GM12878 (cell line): Measurements from ENCODE around the gene RAP1A. TPM values are rescaled to one million over a fixed set of nuclear protein-coding genes. Genes with fewer than 3 reads are reported as not detected.

ENCODE experiments used
- ATAC-seq: fragments of 200-7000 bp; cut with Tn5 transposase; 3 replicates; pipeline ENCODE4 v1.9.1; 2020; ENCODE audit warnings: mild to moderate bottlenecking, moderate library complexity
- BruUV-seq: library from RNA; stranded (reverse); fragments of 400-500 nt; replicated peaks from 2 replicates; lab custom pipeline; 2021; lab: Mats Ljungman, UMichigan
- CTCF ChIA-PET: fragments of 300-600 bp; sonication (Branson Sonifier 250); formaldehyde crosslinking; extraction: SDS; loops from one replicate; lab custom pipeline; 2021; ENCODE audit warnings: inconsistent platforms; lab: Yijun Ruan, JAX
- POLR2A ChIA-PET: fragments of 350-600 bp; formaldehyde crosslinking; extraction: SDS; loops from one replicate; lab custom pipeline; 2021; ENCODE audit warnings: inconsistent platforms; lab: Charles Lee
- RAD21 ChIA-PET: fragments of 300-600 bp; sonication (Branson Sonifier 250); formaldehyde crosslinking; loops from one replicate; lab custom pipeline; 2023; ENCODE audit warnings: antibody characterized with exemption; ENCODE audit not compliant: unreplicated experiment; lab: Charles Lee
- SMC1A ChIA-PET: fragments of 300-600 bp; sonication (Branson Sonifier 250); formaldehyde crosslinking; loops from one replicate; lab custom pipeline; 2023; ENCODE audit not compliant: unreplicated experiment, uncharacterized antibody; lab: Charles Lee
- DNase-seq: peaks from one replicate; pipeline ENCODE4 v3.0.0-alpha.2; 2011; ENCODE audit warnings: low read depth, low spot score
- FAIRE-seq: peaks from 3 replicates; lab custom pipeline; 2011; peaks lifted over from hg19 to GRCh38; lab: Jason Lieb, UNC
- H2AFZ ChIP-seq: 2 replicates; pipeline ENCODE4 v1.6.0; 2011; ENCODE audit warnings: low read depth, low read length, control low read depth; ENCODE audit not compliant: control insufficient read depth
- H3K27ac ChIP-seq: 2 replicates; pipeline ENCODE4 v1.5.1; 2011; ENCODE audit warnings: control low read depth; ENCODE audit not compliant: control insufficient read depth, insufficient read depth
- H3K27me3 ChIP-seq, 2 experiments: replicated peaks in 1 of 2; 2 replicates each; pipeline versions ENCODE4 v1.6.0 to v1.6.1; 2011; ENCODE audit warnings: low read length in 1 of 2; ENCODE audit not compliant: control insufficient read depth in 2 of 2, insufficient read depth in 2 of 2
- H3K36me3 ChIP-seq, 2 experiments: 2 replicates each; pipeline ENCODE4 v1.5.1; 2011; ENCODE audit warnings: low read length in 1 of 2; ENCODE audit not compliant: control insufficient read depth in 2 of 2, insufficient read depth in 2 of 2
- H3K4me1 ChIP-seq: 2 replicates; pipeline ENCODE4 v1.6.1; 2011; ENCODE audit warnings: mild to moderate bottlenecking, low read length, moderate library complexity, mixed read lengths; ENCODE audit not compliant: control insufficient read depth, insufficient read depth
- H3K4me2 ChIP-seq: 2 replicates; pipeline ENCODE4 v1.6.0; 2011; ENCODE audit warnings: control low read depth; ENCODE audit not compliant: control insufficient read depth, insufficient read depth
- H3K4me3 ChIP-seq: fragments of 200-600 bp; sonication (generic); 2 replicates; pipeline ENCODE4 v1.5.1; 2016
- H3K79me2 ChIP-seq: 2 replicates; pipeline ENCODE4 v1.6.0; 2011; ENCODE audit warnings: low read length; ENCODE audit not compliant: control insufficient read depth, insufficient read depth
- H3K9ac ChIP-seq: 2 replicates; pipeline ENCODE4 v1.8.0; 2011; ENCODE audit warnings: low read length, control low read depth, mixed read lengths; ENCODE audit not compliant: control insufficient read depth, insufficient read depth
- H3K9me3 ChIP-seq: replicated peaks from 3 replicates; pipeline ENCODE4 v1.5.1; 2011; ENCODE audit warnings: mild to moderate bottlenecking, low read length; ENCODE audit not compliant: control insufficient read depth, insufficient read depth
- H4K20me1 ChIP-seq: 2 replicates; pipeline ENCODE4 v1.6.0; 2011; ENCODE audit not compliant: control insufficient read depth, insufficient read depth
- BACH1 ChIP-seq: fragments of 450-650 bp; IDR thresholded peaks from 2 replicates; pipeline ENCODE4 v1.6.1; 2017; ENCODE audit warnings: mild to moderate bottlenecking, borderline replicate concordance
- BHLHE40 ChIP-seq, 2 experiments: fragments of 450-650 bp in 1 of 2; IDR thresholded peaks; 2 replicates each; pipeline ENCODE4 v1.6.1; 2011 to 2017; ENCODE audit warnings: low read depth in 2 of 2, borderline replicate concordance in 1 of 2, improper control_type of control experiment in 1 of 2, low read length in 1 of 2, mild to moderate bottlenecking in 1 of 2
- CREM ChIP-seq: IDR thresholded peaks from 2 replicates; pipeline ENCODE4 v1.6.1; 2014; ENCODE audit warnings: antibody characterized with exemption, low read depth
- HCFC1 ChIP-seq: fragments of 150-350 bp; IDR thresholded peaks from 2 replicates; pipeline ENCODE4 v1.6.1; 2014; ENCODE audit warnings: low read length
- IKZF1 ChIP-seq: fragments of 450-650 bp; conservative IDR thresholded peaks from 2 replicates; pipeline ENCODE4 v1.6.1; 2017; ENCODE audit warnings: antibody characterized with exemption, mild to moderate bottlenecking
- PAX8 ChIP-seq: fragments of 450-650 bp; IDR thresholded peaks from 2 replicates; pipeline ENCODE4 v1.6.1; 2017; ENCODE audit warnings: mild to moderate bottlenecking, moderate library complexity
- POLR2A ChIP-seq: IDR thresholded peaks from 2 replicates; pipeline ENCODE4 v1.6.1; 2011; ENCODE audit warnings: low read depth, mild to moderate bottlenecking, low read length
- SMAD5 ChIP-seq: IDR thresholded peaks from 2 replicates; pipeline ENCODE4 v1.6.1; 2016; ENCODE audit warnings: antibody characterized with exemption, low read depth
- STAT1 ChIP-seq: fragments of 450-650 bp; conservative IDR thresholded peaks from 2 replicates; pipeline ENCODE4 v1.6.1; 2014; ENCODE audit warnings: antibody characterized with exemption, mild to moderate bottlenecking
- TCF3 ChIP-seq: IDR thresholded peaks from 2 replicates; pipeline ENCODE4 v1.6.1; 2012; ENCODE audit warnings: low read depth, mild to moderate bottlenecking, low read length, borderline replicate concordance; ENCODE audit not compliant: insufficient read depth
- YBX1 ChIP-seq: fragments of 450-650 bp; IDR thresholded peaks from 2 replicates; pipeline ENCODE4 v1.6.1; 2016; ENCODE audit warnings: antibody characterized with exemption
- ZNF384 ChIP-seq: IDR thresholded peaks from 2 replicates; pipeline ENCODE4 v1.6.1; 2012; ENCODE audit warnings: low read depth, mild to moderate bottlenecking, low read length, improper control_type of control experiment, borderline replicate concordance
- WGBS: methylation state at CpG from one replicate; pipeline ENCODE4 v1.1.6; 2016; ENCODE audit warnings: low lambda C conversion rate; ENCODE audit not compliant: insufficient replicate concordance, insufficient coverage; ENCODE audit errors: missing lambda C conversion rate; 5-methylcytosine and 5-hydroxymethylcytosine counted together
- in situ Hi-C: fragments of 300-500 bp; cut with MboI; formaldehyde crosslinking; loops from 9 replicates; pipeline ENCODE4 v1.14.3; 2018; ENCODE audit warnings: mixed read lengths
- intact Hi-C: fragments of 100-400 bp; cut with micrococcal nuclease; formaldehyde crosslinking; loops from one replicate; pipeline ENCODE4 v1.14.2; 2022; ENCODE audit not compliant: unreplicated experiment
- polyA plus RNA-seq, 11 experiments: library from polyadenylated mRNA; depleted of rRNA in 4 of 11; unstranded in 6 of 11; stranded (reverse) in 5 of 11; fragments of >200 nt; fragmentation: Nextera tagmentation in 4 of 11; fragmentation: Illumina TruSeq in 1 of 11; extraction: Ambion mirVana in 4 of 11; extraction: Trizol in 1 of 11; gene quantifications; 1 replicate in 1 of 11; 2 replicates in 10 of 11; pipeline versions ENCODE4 v1.2.1 to v1.2.3, GENCODE V29; 2011 to 2016; ENCODE audit warnings: inconsistent platforms in 2 of 11, missing spikeins in 2 of 11, low read depth in 1 of 11
- total RNA-seq, 4 experiments: library from RNA; depleted of rRNA in 3 of 4; stranded (reverse); fragments of >200 nt in 3 of 4; fragmentation: Illumina TruSeq in 1 of 4; extraction: Trizol in 1 of 4; gene quantifications; 2 replicates each; pipeline versions ENCODE4 v1.2.1 to v1.2.3, GENCODE V29; 2013 to 2021
- TF ChIP-seq, protein P1 (sequence below): fragments of 450-650 bp; IDR thresholded peaks from 2 replicates; pipeline ENCODE4 v1.6.1; 2018; ENCODE audit warnings: mild to moderate bottlenecking, low read depth, moderate library complexity; ENCODE audit not compliant: partially characterized antibody
- TF ChIP-seq, protein P2 (sequence below): IDR thresholded peaks from 2 replicates; pipeline ENCODE4 v1.6.1; 2011; ENCODE audit warnings: low read depth, low read length, improper control_type of control experiment, borderline replicate concordance
- TF ChIP-seq, protein P3 (sequence below): fragments of 450-650 bp; conservative IDR thresholded peaks from 2 replicates; pipeline ENCODE4 v1.6.1; 2017; ENCODE audit warnings: mild to moderate bottlenecking, moderate library complexity

RAP1A gene
- total and polyA plus RNA-seq, 10 of the 15 experiments (the other 5 are each of a cell fraction or from before 2014, with no cell fraction given): 38.4 to 213 (median 86.0) TPM

DNA sequence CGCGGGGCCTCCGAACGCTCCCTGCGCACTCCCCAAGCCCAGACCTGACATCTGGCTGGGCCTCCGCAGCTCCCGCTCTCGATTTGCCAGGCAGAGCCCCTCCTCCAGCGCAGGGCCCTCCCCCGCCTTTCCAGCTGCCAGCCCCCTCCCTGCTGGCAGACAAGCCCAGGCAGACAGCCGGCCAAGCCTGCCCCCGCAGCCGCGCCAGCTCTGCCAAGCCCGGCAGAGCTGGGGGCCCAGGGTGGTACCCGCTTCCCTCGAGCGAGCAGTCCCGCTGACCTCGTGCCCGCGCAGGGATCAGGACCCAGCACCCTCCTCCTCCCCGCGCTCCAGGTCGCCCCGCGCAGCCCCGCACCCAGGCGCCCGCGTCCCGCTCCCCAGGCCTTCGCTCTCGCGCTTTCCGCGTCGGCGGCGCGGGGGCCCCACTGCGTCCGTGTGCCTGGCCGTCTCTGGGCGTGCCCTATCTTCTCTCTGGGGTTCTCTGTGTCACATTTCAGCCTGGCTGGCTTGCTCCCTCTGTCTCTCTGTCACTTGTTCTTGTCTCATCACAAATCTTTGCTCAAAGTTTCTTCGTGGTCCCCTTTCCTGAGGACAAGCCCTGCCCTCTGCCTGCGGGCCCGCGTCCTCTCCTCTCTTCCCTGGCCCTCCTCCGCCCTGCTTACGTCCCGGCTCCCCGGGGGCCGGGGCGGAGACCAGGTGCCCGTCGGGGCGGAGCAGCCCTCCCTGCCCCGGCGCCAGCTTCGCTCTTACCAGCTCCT, 119.0 kb downstream of the RAP1A start (continued):
- TF ChIP-seq, protein P1, sequence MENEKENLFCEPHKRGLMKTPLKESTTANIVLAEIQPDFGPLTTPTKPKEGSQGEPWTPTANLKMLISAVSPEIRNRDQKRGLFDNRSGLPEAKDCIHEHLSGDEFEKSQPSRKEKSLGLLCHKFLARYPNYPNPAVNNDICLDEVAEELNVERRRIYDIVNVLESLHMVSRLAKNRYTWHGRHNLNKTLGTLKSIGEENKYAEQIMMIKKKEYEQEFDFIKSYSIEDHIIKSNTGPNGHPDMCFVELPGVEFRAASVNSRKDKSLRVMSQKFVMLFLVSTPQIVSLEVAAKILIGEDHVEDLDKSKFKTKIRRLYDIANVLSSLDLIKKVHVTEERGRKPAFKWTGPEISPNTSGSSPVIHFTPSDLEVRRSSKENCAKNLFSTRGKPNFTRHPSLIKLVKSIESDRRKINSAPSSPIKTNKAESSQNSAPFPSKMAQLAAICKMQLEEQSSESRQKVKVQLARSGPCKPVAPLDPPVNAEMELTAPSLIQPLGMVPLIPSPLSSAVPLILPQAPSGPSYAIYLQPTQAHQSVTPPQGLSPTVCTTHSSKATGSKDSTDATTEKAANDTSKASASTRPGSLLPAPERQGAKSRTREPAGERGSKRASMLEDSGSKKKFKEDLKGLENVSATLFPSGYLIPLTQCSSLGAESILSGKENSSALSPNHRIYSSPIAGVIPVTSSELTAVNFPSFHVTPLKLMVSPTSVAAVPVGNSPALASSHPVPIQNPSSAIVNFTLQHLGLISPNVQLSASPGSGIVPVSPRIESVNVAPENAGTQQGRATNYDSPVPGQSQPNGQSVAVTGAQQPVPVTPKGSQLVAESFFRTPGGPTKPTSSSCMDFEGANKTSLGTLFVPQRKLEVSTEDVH: no peak
- no peak for TF ChIP-seq TCF3
- TF ChIP-seq POLR2A: peak; percentile 61

DNA sequence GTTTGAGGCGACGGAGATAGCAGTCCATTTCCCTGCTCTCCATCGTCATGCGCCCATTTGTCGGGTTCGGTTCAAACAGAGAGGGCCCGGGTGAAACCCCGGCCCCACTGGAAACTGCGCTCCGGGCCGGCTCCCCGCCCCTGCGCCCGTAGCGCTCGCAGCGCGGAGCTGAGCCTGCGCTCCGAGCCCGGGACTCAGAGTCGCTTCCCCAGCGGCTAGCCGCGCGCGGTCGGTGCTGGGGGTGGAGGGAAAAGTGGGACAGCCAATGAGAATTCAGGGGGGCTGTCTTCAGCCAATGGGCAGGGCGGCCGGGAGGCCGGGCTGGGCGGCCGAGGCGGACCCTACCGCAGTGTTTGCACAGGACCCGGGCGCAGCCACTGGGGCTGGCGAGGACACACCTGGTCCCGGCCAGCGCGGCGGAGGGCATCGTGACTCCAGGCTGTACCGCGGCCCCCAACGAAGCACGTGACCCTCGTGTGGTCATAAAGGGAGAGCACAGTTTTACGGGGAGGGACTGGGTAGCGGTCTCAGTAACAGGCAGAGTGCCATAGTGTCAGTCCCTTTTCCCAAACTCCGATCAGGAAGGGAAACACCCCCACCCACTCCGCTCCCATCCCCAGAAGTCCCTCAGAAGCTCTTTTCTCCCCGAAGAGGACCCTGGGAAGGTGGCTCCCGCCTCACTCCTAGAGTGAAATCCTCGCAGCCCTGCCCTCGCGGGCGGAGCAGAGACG, 119.8 kb downstream of the RAP1A start, which contains the start of gene INKA2:
Gene INKA2 (minus strand): TSS at position 202 of the 731 bp plus-strand sequence. CDS start 153 bp downstream, at position 49.
- peaks cover 11% of the 10 kb centered on the region for H3K4me1 ChIP-seq
- in situ Hi-C loops (no loop called here), intact Hi-C loops (loop anchor here (1.0 kb wide), 1 partner anchor 16 kb away; the partner anchor contains the start of gene DDX20)
- H3K27me3 ChIP-seq: peaks cover 0 to 8% of the 10 kb centered on the region in 2 experiments; a peak in 2 of 4 replicates
- under 1% methylated on average over 59 of the region's 59 CpGs for WGBS
- no TSS peak for BruUV-seq
- peak within 1 kb of the TSS; percentile 100 for H3K4me2 ChIP-seq
- POLR2A ChIA-PET: interaction anchor here (0.6 to 2.2 kb wide), 9 partner anchors 8 to 261 kb away, joined by 3 to 6 read pairs (median 3); no protein-coding TSS in a partner anchor
- FAIRE-seq (peak; percentile 59), DNase-seq (peak; percentile 47), ATAC-seq (peak; percentile 90)
- H4K20me1 ChIP-seq: no peaks in the 10 kb centered on the region
- H3K9ac ChIP-seq: peak within 1 kb of the TSS; percentile 56
- no peaks in the 10 kb centered on the region for H3K36me3 ChIP-seq
- no peaks in the 10 kb centered on the region for H3K9me3 ChIP-seq
- RAD21 ChIA-PET: interaction anchor here (1.2 to 3.9 kb wide), 11 partner anchors 12 to 519 kb away, joined by 3 to 26 read pairs (median 6); partner anchors contain the start of gene DDX20
- peak within 1 kb of the TSS; percentile 85 for H2AFZ ChIP-seq
- peak within 1 kb of the TSS; percentile 86 for H3K4me3 ChIP-seq
- no peaks in the 10 kb centered on the region for H3K79me2 ChIP-seq
- peak within 1 kb of the TSS; percentile 45 for H3K27ac ChIP-seq
- SMC1A ChIA-PET: interaction anchor here (0.7 to 4.8 kb wide), 11 partner anchors 8 to 299 kb away, joined by 3 to 31 read pairs (median 5); no protein-coding TSS in a partner anchor
- CTCF ChIA-PET: interaction anchor here (0.6 to 12.7 kb wide), 15 partner anchors 10 to 709 kb away, joined by 3 to 135 read pairs (median 5); no protein-coding TSS in a partner anchor
- TF ChIP-seq CREM: no peak
- TF ChIP-seq YBX1: no peak
- no peak for TF ChIP-seq SMAD5
- TF ChIP-seq HCFC1: no peak
- TF ChIP-seq IKZF1: peak; percentile 71
- TF ChIP-seq BHLHE40 (IDR thresholded peaks at IDR 0.05; ENCODE audit: borderline replicate concordance in 1 of 2, low read depth in 2 of 2, low read length in 1 of 2): peak; percentile 47 to 92; a peak in 3 of 4 replicates
- peak; percentile 32; the same call in 1 of the 2 replicates for TF ChIP-seq BACH1
- no peak for TF ChIP-seq ZNF384
- TF ChIP-seq PAX8: no peak
- TF ChIP-seq STAT1: no peak
- TF ChIP-seq, protein P2, sequence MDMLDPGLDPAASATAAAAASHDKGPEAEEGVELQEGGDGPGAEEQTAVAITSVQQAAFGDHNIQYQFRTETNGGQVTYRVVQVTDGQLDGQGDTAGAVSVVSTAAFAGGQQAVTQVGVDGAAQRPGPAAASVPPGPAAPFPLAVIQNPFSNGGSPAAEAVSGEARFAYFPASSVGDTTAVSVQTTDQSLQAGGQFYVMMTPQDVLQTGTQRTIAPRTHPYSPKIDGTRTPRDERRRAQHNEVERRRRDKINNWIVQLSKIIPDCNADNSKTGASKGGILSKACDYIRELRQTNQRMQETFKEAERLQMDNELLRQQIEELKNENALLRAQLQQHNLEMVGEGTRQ: no peak
- TF ChIP-seq, protein P3, sequence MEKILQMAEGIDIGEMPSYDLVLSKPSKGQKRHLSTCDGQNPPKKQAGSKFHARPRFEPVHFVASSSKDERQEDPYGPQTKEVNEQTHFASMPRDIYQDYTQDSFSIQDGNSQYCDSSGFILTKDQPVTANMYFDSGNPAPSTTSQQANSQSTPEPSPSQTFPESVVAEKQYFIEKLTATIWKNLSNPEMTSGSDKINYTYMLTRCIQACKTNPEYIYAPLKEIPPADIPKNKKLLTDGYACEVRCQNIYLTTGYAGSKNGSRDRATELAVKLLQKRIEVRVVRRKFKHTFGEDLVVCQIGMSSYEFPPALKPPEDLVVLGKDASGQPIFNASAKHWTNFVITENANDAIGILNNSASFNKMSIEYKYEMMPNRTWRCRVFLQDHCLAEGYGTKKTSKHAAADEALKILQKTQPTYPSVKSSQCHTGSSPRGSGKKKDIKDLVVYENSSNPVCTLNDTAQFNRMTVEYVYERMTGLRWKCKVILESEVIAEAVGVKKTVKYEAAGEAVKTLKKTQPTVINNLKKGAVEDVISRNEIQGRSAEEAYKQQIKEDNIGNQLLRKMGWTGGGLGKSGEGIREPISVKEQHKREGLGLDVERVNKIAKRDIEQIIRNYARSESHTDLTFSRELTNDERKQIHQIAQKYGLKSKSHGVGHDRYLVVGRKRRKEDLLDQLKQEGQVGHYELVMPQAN: 0 out of 2 replicates have a peak, but pooled peaks have one; percentile 52
